ENCODE data around the gene OXLD1. TPM values are rescaled to one million over a fixed set of nuclear protein-coding genes. Genes with fewer than 3 reads are reported as not detected.
"Not testable (repeated sequence)": the region's sequence is repeated elsewhere in the genome, so short reads cannot be mapped to it uniquely, and the experiment has no call there.

The OXLD1 gene
- total RNA-seq, 1 donor from 2014 or later: 35.1 TPM

- no peak for DNase-seq (ENCODE audit: extremely low read depth, low read depth, low spot score)
Measured at GRCh38 chr17:81621494-81622130, 44.8 kb downstream of the OXLD1 start.

GRCh38 chr17:81618307-81618706 lies 48.1 kb downstream of the OXLD1 start:
- DNase-seq (ENCODE audit: extremely low read depth, low read depth, low spot score): not testable (repeated sequence)

GRCh38 chr17:81616877-81617276 lies 49.5 kb downstream of the OXLD1 start:
- no peak for DNase-seq (ENCODE audit: extremely low read depth, low read depth, low spot score)

- DNase-seq (ENCODE audit: extremely low read depth, low read depth, low spot score): no peak
Measured at GRCh38 chr17:81615401-81615930, 50.9 kb downstream of the OXLD1 start.

Other genes starting within 250 kb of the OXLD1 start
- 7,260 and 9,336 TPM in 2 replicates for gene ACTG1, start 153.8 kb downstream of the OXLD1 start, total RNA-seq
- gene FSCN2, start 138.2 kb downstream of the OXLD1 start, total RNA-seq: 0.29 and 0.64 TPM in 2 replicates
- gene FAAP100, start 114.3 kb downstream of the OXLD1 start, total RNA-seq: 44.2 and 50.8 TPM in 2 replicates
- 80.5 and 111 TPM in 2 replicates for gene NPLOC4, start 29.5 kb downstream of the OXLD1 start, total RNA-seq
- gene TSPAN10, start 29.4 kb downstream of the OXLD1 start, total RNA-seq: 0.18 and 0.44 TPM in 2 replicates
- 2.7 and 3.2 TPM in 2 replicates for gene PDE6G, start 10.1 kb downstream of the OXLD1 start, total RNA-seq
- 19.0 and 22.8 TPM in 2 replicates for gene CCDC137, start 132 bp upstream of the OXLD1 start, total RNA-seq
- gene ARL16, start 17.2 kb upstream of the OXLD1 start, total RNA-seq: 25.6 and 38.8 TPM in 2 replicates
- 136 and 145 TPM in 2 replicates for gene HGS, start 17.4 kb upstream of the OXLD1 start, total RNA-seq
- gene MRPL12, start 36.8 kb upstream of the OXLD1 start, total RNA-seq: 75.4 and 84.5 TPM in 2 replicates
- gene SLC25A10, start 45.7 kb upstream of the OXLD1 start, total RNA-seq: 13.2 and 19.0 TPM in 2 replicates
- not detected in 2 replicates for gene GCGR, start 137.5 kb upstream of the OXLD1 start, total RNA-seq
- gene MCRIP1, start 166.7 kb upstream of the OXLD1 start, total RNA-seq: 134 and 148 TPM in 2 replicates
- not detected in 2 replicates for gene PPP1R27, start 168.4 kb upstream of the OXLD1 start, total RNA-seq
- gene P4HB, start 193.9 kb upstream of the OXLD1 start, total RNA-seq: 3,025 and 3,034 TPM in 2 replicates
- 426 and 442 TPM in 2 replicates for gene ARHGDIA, start 204.7 kb upstream of the OXLD1 start, total RNA-seq
- gene ALYREF, start 225.0 kb upstream of the OXLD1 start, total RNA-seq: 151 and 152 TPM in 2 replicates
- gene ANAPC11, start 225.1 kb upstream of the OXLD1 start, total RNA-seq: 180 and 216 TPM in 2 replicates
- 0.68 and 1.9 TPM in 2 replicates for gene NPB, start 235.6 kb upstream of the OXLD1 start, total RNA-seq
- 36.6 and 62.9 TPM in 2 replicates for gene PCYT2, start 244.8 kb upstream of the OXLD1 start, total RNA-seq